Thyroid gland (tissue), 4 donors: ENCODE measurements around the gene SETD2.

ENCODE experiments used
- POLR2A ChIP-seq, 2 donors: fragments of 450-650 bp; IDR thresholded peaks; one replicate each; pipeline ENCODE4 v1.6.1; 2017; ENCODE audit warnings: antibody characterized with exemption in 2 of 2, mild to moderate bottlenecking in 2 of 2, moderate library complexity in 1 of 2
- TF ChIP-seq, protein P1 (sequence below), 6 experiments: fragments of 200-600 bp in 3 of 6; fragments of 450-650 bp in 3 of 6; sonication (generic) in 3 of 6; IDR thresholded peaks; one replicate each; pipeline ENCODE4 v1.5.1; 2016 to 2019; ENCODE audit warnings: antibody characterized with exemption in 6 of 6, mild to moderate bottlenecking in 2 of 6, inconsistent platforms in 1 of 6, moderate library complexity in 1 of 6

DNA sequence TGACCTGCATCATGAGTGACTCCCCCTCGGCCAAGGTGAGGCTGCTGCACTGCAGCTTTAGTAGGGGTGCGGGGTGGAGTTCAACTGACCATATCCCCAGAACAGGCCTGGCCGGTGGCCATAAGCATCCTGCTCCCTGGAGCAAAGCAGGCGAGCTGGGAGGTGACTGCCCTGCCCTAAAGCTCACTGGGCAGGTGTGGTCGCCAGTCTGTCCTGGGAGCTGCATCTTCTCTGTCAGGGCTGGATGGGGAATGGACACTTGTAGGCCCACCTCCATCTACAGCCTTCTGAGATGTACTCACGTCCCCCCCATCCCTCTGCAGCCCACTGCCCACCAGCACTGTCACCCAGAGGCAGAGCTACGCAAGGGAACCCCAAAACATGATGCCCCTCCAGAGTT is 169.9 kb downstream of the SETD2 start:
- TF ChIP-seq, protein P1, sequence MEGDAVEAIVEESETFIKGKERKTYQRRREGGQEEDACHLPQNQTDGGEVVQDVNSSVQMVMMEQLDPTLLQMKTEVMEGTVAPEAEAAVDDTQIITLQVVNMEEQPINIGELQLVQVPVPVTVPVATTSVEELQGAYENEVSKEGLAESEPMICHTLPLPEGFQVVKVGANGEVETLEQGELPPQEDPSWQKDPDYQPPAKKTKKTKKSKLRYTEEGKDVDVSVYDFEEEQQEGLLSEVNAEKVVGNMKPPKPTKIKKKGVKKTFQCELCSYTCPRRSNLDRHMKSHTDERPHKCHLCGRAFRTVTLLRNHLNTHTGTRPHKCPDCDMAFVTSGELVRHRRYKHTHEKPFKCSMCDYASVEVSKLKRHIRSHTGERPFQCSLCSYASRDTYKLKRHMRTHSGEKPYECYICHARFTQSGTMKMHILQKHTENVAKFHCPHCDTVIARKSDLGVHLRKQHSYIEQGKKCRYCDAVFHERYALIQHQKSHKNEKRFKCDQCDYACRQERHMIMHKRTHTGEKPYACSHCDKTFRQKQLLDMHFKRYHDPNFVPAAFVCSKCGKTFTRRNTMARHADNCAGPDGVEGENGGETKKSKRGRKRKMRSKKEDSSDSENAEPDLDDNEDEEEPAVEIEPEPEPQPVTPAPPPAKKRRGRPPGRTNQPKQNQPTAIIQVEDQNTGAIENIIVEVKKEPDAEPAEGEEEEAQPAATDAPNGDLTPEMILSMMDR (IDR thresholded peaks at IDR 0.05) = no peak
- TF ChIP-seq POLR2A (IDR thresholded peaks at IDR 0.05) = no peak
